GM21737 (cell line): ENCODE measurements around the gene AMER2.
A peak's percentile ranks its signal among the peaks of the same experiment; 100 is the strongest.
"Not testable (repeated sequence)": the region's sequence is repeated elsewhere in the genome, so short reads cannot be mapped to it uniquely, and the experiment has no call there.

Experiments
- ATAC-seq: cut with Tn5 transposase; IDR thresholded peaks from one replicate; pipeline ENCODE4 v1.9.1; 2021; ENCODE audit warnings: mild to moderate bottlenecking, moderate library complexity; ENCODE audit not compliant: unreplicated experiment

The AMER2 gene

DNA sequence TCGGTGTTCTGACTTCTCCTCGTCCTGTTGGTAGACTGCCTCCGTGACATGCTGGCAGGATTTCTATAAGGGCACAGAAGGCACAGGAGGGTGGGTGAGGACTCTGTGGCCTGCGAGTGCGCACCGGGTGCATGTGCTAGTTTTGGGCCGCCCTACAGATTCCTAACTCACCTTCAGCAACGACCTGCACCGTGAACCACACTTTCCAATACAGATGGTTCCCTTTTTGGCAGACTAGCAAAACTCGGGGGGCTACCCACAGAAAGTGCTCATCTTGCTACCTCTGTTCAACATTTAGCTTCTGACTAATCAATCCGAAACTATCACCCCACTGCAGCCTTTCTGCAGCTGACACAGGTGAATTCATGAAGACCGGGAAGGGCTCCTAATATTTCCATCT lies 14.1 kb upstream of the AMER2 start:
- no peak for ATAC-seq

DNA sequence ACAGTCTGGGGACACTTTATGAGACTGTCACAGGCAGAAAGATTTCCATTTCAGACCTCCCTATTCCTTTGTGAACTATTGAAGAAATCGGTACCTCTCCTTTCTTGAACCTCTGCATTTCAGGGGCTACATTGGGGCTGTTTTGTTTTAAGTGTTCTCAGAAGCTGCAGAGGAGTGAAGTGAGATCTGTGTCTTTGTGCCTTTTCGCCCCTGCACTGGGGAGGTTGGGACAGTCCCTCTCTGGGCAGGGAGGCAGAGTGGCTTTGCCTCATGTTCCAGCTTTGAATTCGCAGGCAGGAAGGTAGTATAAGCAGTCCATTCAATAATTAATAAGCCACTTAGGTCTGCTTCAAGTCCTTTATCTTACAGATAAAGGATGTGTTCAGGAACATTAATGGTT lies 9.5 kb upstream of the AMER2 start:
- peak; percentile 24 for ATAC-seq

- ATAC-seq: peak; percentile 69
These were observed 8.9 kb upstream of the AMER2 start for GRCh38 chr13:25180775-25181537.

DNA sequence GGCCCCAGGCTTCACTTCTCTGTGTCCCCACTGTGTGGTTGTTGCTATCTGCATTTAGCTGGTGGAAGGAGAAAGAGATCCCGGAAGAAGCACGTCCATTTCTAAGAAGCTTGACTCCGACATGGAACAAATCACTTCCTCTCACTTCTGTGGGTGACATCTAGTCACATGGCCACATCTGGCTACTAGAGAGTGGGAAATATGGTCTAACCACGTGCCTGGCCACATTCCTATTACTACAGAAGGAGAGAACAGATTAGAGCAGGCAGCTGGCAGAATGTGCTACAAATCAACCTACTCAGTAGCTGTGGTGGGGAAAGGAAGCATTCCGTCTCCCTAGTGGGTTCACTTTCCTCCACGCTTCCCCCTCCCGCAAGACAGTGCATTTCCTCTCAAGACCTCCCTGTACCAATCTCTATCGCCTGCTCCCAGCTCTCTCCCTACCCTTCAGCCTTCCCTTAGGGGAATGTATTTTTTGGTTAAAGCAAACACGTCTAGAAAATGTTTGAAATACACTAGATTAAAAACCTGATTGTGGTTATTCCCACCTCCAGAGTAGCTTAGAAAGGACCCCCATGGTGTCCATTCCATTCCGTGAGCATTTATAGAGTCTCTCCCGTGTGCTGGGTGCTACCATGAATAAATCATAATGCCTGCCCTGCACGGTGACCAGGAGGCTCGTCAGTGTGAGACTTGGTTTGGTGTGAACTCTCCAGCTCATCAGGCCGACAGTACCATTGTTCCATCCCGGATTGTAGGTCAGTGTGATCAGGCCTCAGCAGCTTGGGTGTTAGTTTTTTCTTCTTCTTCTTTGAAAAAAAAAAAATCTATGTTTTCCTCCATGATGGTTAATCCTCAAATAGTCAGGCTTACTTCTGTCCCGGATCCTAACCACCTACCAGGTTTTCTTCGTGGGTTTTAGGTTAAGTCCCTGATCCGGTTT lies 8.0 kb upstream of the AMER2 start:
- no peak for ATAC-seq

- ATAC-seq: no peak
These were observed 6.9 kb upstream of the AMER2 start for GRCh38 chr13:25179011-25179410.

- no peak for ATAC-seq
These were observed 6.0 kb upstream of the AMER2 start for GRCh38 chr13:25178070-25178469.

DNA sequence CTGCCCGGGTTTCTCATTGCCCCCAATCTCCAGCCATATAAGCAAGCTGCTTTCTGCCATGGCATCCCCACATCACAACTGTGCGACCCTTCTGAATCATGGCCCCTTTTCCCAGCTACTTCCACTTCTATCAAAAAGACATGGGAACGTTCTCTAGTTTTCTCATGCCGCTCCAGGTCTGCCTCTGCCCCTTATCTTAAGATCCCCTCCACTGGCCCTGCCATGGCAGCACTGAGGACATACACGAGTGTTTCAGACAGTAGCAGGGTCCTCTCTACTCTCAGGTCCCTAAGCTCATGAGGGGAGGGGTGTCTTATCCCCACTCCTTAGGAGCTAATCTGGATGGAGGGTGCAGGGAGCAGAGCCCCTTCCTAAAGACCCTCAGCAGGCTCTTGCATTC lies 5.5 kb upstream of the AMER2 start:
- ATAC-seq: no peak

GRCh38 chr13:25177012-25177411 lies 4.9 kb upstream of the AMER2 start:
- no peak for ATAC-seq

DNA sequence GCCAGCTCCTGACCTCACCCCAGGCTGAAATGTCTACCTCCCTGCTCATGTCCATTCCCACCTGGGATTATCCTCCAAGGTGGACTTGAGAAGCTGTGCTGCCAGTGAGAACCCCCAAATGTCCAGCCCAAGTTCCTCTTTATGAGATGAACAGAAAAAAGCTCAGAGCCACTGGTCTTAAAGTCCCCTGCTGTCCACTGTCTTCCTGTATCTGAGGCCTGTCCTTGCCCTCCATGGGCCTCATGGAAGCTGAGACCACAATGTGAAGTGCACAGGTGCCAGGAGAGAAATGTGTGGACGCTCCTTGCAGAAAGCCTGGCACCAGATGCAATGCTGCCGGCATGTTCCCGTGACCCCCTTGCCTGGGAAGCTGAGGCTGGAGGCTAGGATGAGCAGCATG lies 3.3 kb upstream of the AMER2 start:
- no peak for ATAC-seq

- ATAC-seq: no peak
These were observed 2.9 kb upstream of the AMER2 start for GRCh38 chr13:25175026-25175425.

DNA sequence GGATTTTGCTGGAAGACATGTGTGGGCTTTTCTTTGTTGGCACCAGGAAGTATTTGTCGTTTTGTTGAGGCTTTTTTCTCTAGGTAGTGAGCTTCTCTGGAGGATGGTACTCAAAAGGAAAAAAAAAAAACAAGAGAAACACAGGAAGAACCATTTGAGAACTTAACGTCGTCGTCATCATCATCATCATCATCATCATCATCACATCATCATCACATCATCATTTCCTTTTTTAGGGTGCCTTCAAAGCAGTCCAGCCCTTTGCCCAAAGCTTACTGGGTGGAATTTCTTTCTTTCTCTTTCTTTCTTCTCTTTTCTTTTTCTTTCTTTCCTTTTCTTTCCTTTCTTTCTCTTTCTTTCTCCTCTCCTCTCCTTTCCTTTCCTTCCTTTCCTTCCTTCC lies 2.2 kb upstream of the AMER2 start:
- ATAC-seq: no peak

GRCh38 chr13:25172303-25172630 lies 179 bp upstream of the AMER2 start:
- ATAC-seq: no peak

- ATAC-seq: no peak
These were observed 945 bp downstream of the AMER2 start for GRCh38 chr13:25171170-25171516.

- ATAC-seq: no peak
These were observed 1.5 kb downstream of the AMER2 start for GRCh38 chr13:25170554-25171111.

- no peak for ATAC-seq
These were observed 2.0 kb downstream of the AMER2 start for GRCh38 chr13:25169951-25170553.

- no peak for ATAC-seq
These were observed 2.7 kb downstream of the AMER2 start for GRCh38 chr13:25169356-25169755.

GRCh38 chr13:25168790-25169189 lies 3.3 kb downstream of the AMER2 start:
- no peak for ATAC-seq

GRCh38 chr13:25167382-25168174 lies 4.5 kb downstream of the AMER2 start:
- ATAC-seq: no peak

DNA sequence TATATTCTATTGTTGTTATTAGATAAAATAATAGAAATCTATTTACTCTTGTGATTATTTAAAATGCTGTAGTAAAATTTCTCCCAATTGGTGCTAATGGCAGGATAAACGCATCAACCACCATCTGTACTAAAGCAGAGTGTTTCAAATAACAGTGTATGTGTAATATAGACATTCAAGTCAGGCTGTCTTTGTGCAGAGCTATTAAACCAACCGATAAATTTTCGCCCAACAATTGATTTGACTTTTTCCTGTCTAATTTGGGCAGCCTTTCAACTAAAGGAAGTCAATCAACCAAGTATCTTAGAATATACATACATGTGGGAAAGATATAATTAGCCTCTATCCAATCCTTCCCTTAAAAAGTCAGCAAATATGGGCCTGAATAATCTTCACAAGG lies 5.8 kb downstream of the AMER2 start:
- ATAC-seq: no peak

- no peak for ATAC-seq
These were observed 6.4 kb downstream of the AMER2 start for GRCh38 chr13:25165663-25166062.

GRCh38 chr13:25165163-25165562 lies 6.9 kb downstream of the AMER2 start:
- ATAC-seq: not testable (repeated sequence)
